Tibial nerve (tissue), 4 donors: ENCODE measurements around the gene GPRIN3. TPM values are rescaled to one million over a fixed set of nuclear protein-coding genes. Genes with fewer than 3 reads are reported as not detected.

Source experiments
- DNase-seq, 2 donors: peaks; one replicate each; pipeline ENCODE4 v3.0.0-alpha.2; 2019; ENCODE audit warnings: low spot score in 2 of 2
- H3K27ac ChIP-seq, 4 donors: fragments of 200-600 bp; sonication (generic) in 3 of 4; one replicate each; pipeline ENCODE4 v1.5.1; 2017 to 2019; ENCODE audit warnings: mild to moderate bottlenecking in 1 of 4
- H3K27me3 ChIP-seq, 2 donors: fragments of 200-600 bp; sonication (generic) in 1 of 2; one replicate each; pipeline versions ENCODE4 v1.5.1 to v1.6.0; 2017 to 2019
- H3K36me3 ChIP-seq, 3 donors: fragments of 200-600 bp; sonication (generic); one replicate each; pipeline ENCODE4 v1.5.1; 2018 to 2019
- H3K4me1 ChIP-seq, 4 donors: fragments of 200-600 bp; sonication (generic) in 3 of 4; one replicate each; pipeline ENCODE4 v1.5.1; 2017 to 2019
- H3K4me3 ChIP-seq, 4 donors: fragments of 200-600 bp; sonication (generic) in 3 of 4; one replicate each; pipeline ENCODE4 v1.5.1; 2017 to 2019; ENCODE audit warnings: mild to moderate bottlenecking in 1 of 4, moderate library complexity in 1 of 4
- H3K9me3 ChIP-seq, 4 donors: fragments of 200-600 bp; sonication (generic) in 3 of 4; one replicate each; pipeline ENCODE4 v1.5.1; 2017 to 2019
- CTCF ChIP-seq, 5 experiments: fragments of 200-600 bp in 3 of 5; fragments of 450-650 bp in 2 of 5; sonication (generic) in 3 of 5; IDR thresholded peaks; one replicate each; pipeline ENCODE4 v1.5.1; 2016 to 2019; ENCODE audit warnings: antibody characterized with exemption in 5 of 5, mild to moderate bottlenecking in 3 of 5, moderate library complexity in 2 of 5
- EP300 ChIP-seq, 2 donors: sonication (generic); formaldehyde crosslinking; IDR thresholded peaks; one replicate each; pipeline ENCODE4 v1.6.1; 2017; ENCODE audit warnings: antibody characterized with exemption in 2 of 2, mild to moderate bottlenecking in 1 of 2
- POLR2A ChIP-seq, 2 donors: fragments of 450-650 bp; IDR thresholded peaks; one replicate each; pipeline ENCODE4 v1.6.1; 2017; ENCODE audit warnings: antibody characterized with exemption in 2 of 2, mild to moderate bottlenecking in 2 of 2, moderate library complexity in 2 of 2
- WGBS, 2 donors: methylation state at CpG; one replicate each; pipeline ENCODE4 v1.1.5; 2018; 5-methylcytosine and 5-hydroxymethylcytosine counted together
- total RNA-seq, 4 donors: library from RNA; depleted of rRNA; stranded (reverse); fragments of >200 nt; gene quantifications; one replicate each; pipeline ENCODE4 v1.1.0, GENCODE V29; 2016

GPRIN3 gene
- total RNA-seq, 4 donors from 2014 or later, result 2.3 to 5.2 (median 4.6) TPM

DNA sequence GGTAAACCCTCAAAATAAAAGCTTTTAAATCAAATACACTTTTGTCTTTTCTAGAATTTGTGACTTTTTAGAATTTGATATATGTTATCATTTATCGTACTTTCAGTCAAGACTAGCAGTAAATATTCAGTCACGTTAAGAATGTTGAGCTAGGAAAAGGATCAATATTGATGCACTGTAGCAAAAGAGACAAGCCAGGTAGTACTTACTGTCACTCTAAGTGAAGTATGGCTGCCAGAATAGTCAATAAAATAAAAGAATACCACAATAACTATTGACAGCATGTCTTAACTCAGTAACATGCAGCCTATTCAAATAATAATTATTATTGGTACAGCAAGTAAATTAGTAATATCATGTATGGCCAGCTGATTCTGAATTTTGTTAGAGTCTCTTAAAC is 43.6 kb upstream of the GPRIN3 start:
- Histone ChIP-seq H3K9me3 (peaks cover 0 to 29% (median 0%) of the 10 kb centered on the region in 4 donors), H3K27ac (no peak overlapping the region), H3K4me1 (no peaks in the 10 kb centered on the region), H3K27me3 (no peaks in the 10 kb centered on the region), H3K36me3 (no peaks in the 10 kb centered on the region), H3K4me3 (no peak overlapping the region)
- DNase-seq, result no peak
- TF ChIP-seq EP300 (IDR thresholded peaks at IDR 0.05), result no peak
- no peak for TF ChIP-seq CTCF (IDR thresholded peaks at IDR 0.05)
- TF ChIP-seq POLR2A (IDR thresholded peaks at IDR 0.05), result no peak
- 92 to 93% methylated on average over 2 of the region's 2 CpGs for WGBS, 2 donors

DNA sequence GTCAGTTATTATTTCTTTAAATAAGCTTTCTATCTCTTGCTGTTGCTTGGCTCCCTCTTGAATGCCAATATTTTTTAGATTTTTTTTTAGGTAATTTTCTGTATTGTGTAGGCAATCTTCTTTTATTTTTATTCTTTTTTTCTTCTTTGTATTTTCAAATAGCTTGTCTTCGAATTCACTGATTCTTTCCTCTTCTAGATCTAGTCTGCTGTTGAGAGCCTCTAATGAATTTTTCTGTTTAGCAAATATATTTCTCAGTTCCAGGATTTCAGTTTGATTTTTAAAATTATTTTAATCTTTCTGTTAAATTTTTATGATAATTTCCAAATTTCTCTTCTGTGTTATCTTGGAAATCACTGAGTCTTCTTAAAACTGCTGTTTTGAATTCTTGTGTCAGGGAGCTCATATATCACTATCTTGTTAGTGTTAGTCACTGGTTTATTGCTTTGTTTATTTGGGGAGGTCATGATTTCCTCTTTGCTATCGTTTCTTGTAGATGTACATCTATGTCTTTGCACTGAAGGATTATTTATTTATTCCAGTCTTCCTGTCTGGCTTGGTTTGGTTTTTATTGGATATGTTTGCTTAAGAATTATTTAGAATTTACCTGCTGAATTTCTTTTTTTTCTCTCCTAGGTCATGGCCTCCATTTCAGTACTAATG is 39.9 kb upstream of the GPRIN3 start:
- DNase-seq, result no peak
- peaks cover 0 to 29% (median 0%) of the 10 kb centered on the region in 4 donors for H3K9me3 ChIP-seq
- H3K36me3 ChIP-seq, result no peaks in the 10 kb centered on the region
- no peaks in the 10 kb centered on the region for H3K27me3 ChIP-seq
- no peaks in the 10 kb centered on the region for H3K4me1 ChIP-seq
- no peak overlapping the region for H3K4me3 ChIP-seq
- WGBS, 2 donors, result 78 to 88% methylated on average over 2 of the region's 2 CpGs
- H3K27ac ChIP-seq, result no peak overlapping the region
- TF ChIP-seq CTCF (IDR thresholded peaks at IDR 0.05), result no peak
- TF ChIP-seq POLR2A (IDR thresholded peaks at IDR 0.05), result no peak
- TF ChIP-seq EP300 (IDR thresholded peaks at IDR 0.05), result no peak

GRCh38 chr4:89344571-89344970 is 37.0 kb upstream of the GPRIN3 start:
- 89 to 91% methylated on average over 3 of the region's 3 CpGs for WGBS, 2 donors
- Histone ChIP-seq H3K27ac (no peak overlapping the region), H3K36me3 (no peaks in the 10 kb centered on the region), H3K4me1 (no peaks in the 10 kb centered on the region), H3K27me3 (no peaks in the 10 kb centered on the region), H3K4me3 (no peak overlapping the region), H3K9me3 (peaks cover 0 to 25% (median 0%) of the 10 kb centered on the region in 4 donors)
- no peak for DNase-seq
- TF ChIP-seq EP300 (IDR thresholded peaks at IDR 0.05) (no peak), POLR2A (IDR thresholded peaks at IDR 0.05) (no peak), CTCF (IDR thresholded peaks at IDR 0.05) (no peak)

DNA sequence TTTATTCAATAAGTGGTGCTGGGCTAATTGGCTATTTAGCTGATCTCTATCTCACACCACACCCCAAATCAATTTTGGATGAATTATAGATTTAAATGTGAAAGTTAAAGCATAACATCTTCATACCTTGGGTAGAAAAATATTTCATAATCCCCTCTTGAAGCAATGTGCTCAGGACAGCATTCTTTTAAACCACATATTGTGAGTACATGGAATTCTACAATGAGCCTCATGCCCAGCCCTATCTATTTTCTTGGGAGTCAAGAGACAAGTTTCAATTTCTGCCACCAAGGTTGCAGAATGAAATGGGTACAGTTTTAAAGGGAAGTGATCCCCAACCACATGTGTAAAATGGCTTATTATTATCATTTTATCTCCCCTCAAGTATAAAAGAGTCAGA is 30.6 kb upstream of the GPRIN3 start:
- Histone ChIP-seq H3K36me3 (no peaks in the 10 kb centered on the region), H3K4me1 (no peaks in the 10 kb centered on the region), H3K27me3 (no peaks in the 10 kb centered on the region), H3K9me3 (no peaks in the 10 kb centered on the region), H3K27ac (no peak overlapping the region), H3K4me3 (no peak overlapping the region)
- TF ChIP-seq POLR2A (IDR thresholded peaks at IDR 0.05) (no peak), EP300 (IDR thresholded peaks at IDR 0.05) (no peak), CTCF (IDR thresholded peaks at IDR 0.05) (no peak)
- no peak for DNase-seq

DNA sequence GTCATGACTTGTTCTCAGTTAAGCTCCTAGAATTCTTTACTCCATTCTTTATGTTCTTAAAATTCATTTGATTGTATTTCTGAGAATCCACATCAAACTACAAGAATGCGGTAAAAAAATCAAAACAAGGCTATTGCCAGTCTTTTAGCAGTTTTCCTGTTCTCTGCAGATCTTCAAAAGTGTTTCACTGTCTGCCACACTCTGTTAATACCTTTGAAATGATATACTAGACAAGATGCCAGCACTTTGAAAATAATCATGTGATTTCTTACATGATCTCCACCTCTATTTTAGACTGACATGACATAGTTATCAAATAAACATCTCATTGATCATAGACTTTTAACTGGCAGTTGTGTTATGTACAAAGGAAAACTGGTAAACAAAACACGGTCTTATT is 30.1 kb upstream of the GPRIN3 start:
- H3K27ac ChIP-seq, result no peak overlapping the region
- H3K4me1 ChIP-seq, result no peaks in the 10 kb centered on the region
- H3K9me3 ChIP-seq, result no peaks in the 10 kb centered on the region
- no peaks in the 10 kb centered on the region for H3K27me3 ChIP-seq
- H3K4me3 ChIP-seq, result no peak overlapping the region
- H3K36me3 ChIP-seq, result no peaks in the 10 kb centered on the region
- DNase-seq, result no peak
- WGBS, 2 donors, result 81 to 87% methylated on average over 2 of the region's 2 CpGs
- TF ChIP-seq POLR2A (IDR thresholded peaks at IDR 0.05) (no peak), EP300 (IDR thresholded peaks at IDR 0.05) (no peak)
